SK-N-SH (cell line): ENCODE measurements around the gene FNDC3B.

Source experiments
- CHD2 ChIP-seq: fragments of 150-350 bp; IDR thresholded peaks from 2 replicates; pipeline ENCODE4 v1.6.1; 2018; ENCODE audit warnings: low read length; ENCODE audit not compliant: partially characterized antibody
- CTCF ChIP-seq: fragments of 200-600 bp; sonication (generic); IDR thresholded peaks from 2 replicates; pipeline ENCODE4 v1.6.1; 2017; ENCODE audit warnings: antibody characterized with exemption, mild to moderate bottlenecking, moderate library complexity
- EP300 ChIP-seq, 2 experiments: IDR thresholded peaks; 2 replicates each; pipeline versions ENCODE4 v1.4.0 to v1.6.1; 2012; ENCODE audit warnings: borderline replicate concordance in 1 of 2, low read depth in 1 of 2, low read length in 1 of 2
- EZH2phosphoT487 ChIP-seq: fragments of 200-600 bp; sonication (generic); IDR thresholded peaks from 2 replicates; pipeline ENCODE4 v1.6.1; 2017; ENCODE audit warnings: low read depth, mixed run types, mild to moderate bottlenecking, antibody characterized with exemption, moderate library complexity, borderline replicate concordance
- FOXM1 ChIP-seq: IDR thresholded peaks from 2 replicates; pipeline ENCODE4 v1.4.0; 2012; ENCODE audit warnings: low read depth, mild to moderate bottlenecking
- POLR2AphosphoS5 ChIP-seq: IDR thresholded peaks from 2 replicates; pipeline ENCODE4 v1.6.1; 2012; ENCODE audit warnings: low read depth, low read length
- RAD21 ChIP-seq: IDR thresholded peaks from 2 replicates; pipeline ENCODE4 v1.6.1; 2012; ENCODE audit warnings: mild to moderate bottlenecking, low read length
- TAF1 ChIP-seq: IDR thresholded peaks from 2 replicates; pipeline ENCODE4 v1.6.1; 2012; ENCODE audit warnings: low read depth, mild to moderate bottlenecking, low read length, moderate library complexity, borderline replicate concordance

- no peak for TF ChIP-seq CTCF
- TF ChIP-seq CHD2 = no peak
- TF ChIP-seq EZH2phosphoT487 = no peak
- no peak for TF ChIP-seq TAF1
- no peak for TF ChIP-seq POLR2AphosphoS5
- no peak for TF ChIP-seq RAD21
- TF ChIP-seq FOXM1 = no peak
- no peak for TF ChIP-seq EP300 (IDR thresholded peaks at IDR 0.05; ENCODE audit: borderline replicate concordance in 1 of 2, low read depth in 1 of 2, low read length in 1 of 2)
Observed at GRCh38 chr3:172279974-172280373, 240.6 kb downstream of the FNDC3B start.
